HG03064 (cell line): Measurements from ENCODE around the gene GSC2.

Experiments
- ATAC-seq: cut with Tn5 transposase; IDR thresholded peaks from one replicate; pipeline ENCODE4 v1.9.1; 2021; ENCODE audit warnings: low read depth; ENCODE audit not compliant: unreplicated experiment

GSC2 gene

GRCh38 chr22:19136915-19137314, 13.2 kb downstream of the GSC2 start:
- no peak for ATAC-seq

DNA sequence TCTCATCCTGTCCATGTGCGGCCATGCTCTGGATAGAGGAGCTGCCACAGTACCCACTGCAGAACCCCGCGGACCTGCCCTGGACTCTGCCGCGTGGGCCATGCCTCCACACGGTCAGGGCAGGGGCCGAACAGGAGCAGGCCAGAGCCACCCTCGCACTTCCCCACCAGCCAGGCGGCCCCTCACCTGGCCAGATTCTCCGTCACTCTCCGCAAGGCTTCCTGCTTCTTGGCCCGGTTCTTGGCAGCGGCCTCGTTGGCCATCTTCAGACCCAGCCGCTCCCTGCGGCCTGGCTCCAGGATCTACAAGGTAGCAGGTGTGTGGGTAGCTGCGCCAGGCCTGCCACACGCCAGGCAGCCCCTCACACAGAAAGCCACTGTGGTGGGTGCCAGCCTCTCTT, 15.2 kb downstream of the GSC2 start:
- ATAC-seq = no peak

DNA sequence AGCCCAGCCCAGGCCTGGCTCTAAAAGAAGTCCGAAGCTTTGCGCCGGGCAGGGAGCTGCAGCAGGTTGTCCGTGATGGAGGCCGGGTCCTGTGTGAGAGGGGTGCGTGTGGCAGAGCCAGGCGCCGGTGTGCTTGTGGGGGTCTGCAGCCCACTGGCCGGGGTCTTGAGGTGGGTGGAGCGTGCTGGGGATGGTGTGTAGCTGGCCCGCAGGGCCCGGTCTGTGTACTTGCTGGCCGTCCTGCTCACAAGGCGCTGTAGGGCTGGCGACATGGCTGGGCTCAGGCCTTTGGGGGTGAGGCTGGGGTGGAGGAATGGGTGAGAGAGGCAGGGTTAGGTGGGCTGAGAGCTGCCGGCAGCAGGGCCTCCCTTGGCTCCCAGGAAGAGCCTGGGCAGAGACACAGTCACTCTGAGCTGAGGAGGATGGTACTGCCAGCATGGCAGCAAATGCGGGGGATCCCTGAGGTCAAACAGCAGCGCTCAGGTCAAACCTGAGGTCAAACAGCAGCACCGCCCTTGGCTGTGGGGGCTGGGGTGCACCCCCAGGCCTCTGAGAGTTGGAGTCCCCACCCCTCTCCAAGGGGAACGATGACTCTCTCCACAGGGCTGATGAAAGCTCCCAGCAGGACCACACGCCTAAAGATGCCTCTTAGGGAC, 15.8 kb downstream of the GSC2 start:
- no peak for ATAC-seq

DNA sequence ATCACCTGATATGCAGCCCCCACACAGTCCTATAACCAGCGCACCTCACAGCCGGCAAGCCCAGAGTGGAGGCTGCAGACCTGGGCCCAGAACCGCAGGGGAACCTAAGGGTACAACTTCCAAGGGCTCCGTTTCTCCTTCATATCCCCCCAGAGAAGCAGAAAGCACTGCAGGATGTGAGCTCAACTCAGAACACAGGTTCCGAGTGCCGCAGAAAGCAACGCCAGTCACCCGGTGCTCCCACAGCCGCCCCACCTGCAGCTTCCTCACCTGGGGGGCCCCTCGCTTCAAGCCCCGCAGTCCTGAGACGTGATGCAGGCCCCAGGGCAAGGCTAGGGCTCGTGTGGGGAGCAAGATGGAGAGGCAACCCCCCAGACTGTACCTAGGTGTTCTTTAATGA, 16.5 kb downstream of the GSC2 start:
- ATAC-seq = no peak

GRCh38 chr22:19132693-19133400, 17.2 kb downstream of the GSC2 start:
- no peak for ATAC-seq

DNA sequence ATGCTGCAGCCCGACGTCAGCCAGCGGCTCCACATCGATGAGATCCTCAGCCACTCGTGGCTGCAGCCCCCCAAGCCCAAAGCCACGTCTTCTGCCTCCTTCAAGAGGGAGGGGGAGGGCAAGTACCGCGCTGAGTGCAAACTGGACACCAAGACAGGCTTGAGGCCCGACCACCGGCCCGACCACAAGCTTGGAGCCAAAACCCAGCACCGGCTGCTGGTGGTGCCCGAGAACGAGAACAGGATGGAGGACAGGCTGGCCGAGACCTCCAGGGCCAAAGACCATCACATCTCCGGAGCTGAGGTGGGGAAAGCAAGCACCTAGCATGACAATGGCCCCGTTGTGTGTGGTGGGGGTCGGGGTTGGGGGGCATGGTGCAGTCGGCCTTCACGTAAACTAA, 17.9 kb downstream of the GSC2 start:
- ATAC-seq = no peak

DNA sequence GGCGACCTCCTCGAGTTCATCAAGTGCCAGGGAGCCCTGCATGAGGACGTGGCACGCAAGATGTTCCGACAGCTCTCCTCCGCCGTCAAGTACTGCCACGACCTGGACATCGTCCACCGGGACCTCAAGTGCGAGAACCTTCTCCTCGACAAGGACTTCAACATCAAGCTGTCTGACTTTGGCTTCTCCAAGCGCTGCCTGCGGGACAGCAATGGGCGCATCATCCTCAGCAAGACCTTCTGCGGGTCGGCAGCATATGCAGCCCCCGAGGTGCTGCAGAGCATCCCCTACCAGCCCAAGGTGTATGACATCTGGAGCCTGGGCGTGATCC, 18.4 kb downstream of the GSC2 start:
- no peak for ATAC-seq

DNA sequence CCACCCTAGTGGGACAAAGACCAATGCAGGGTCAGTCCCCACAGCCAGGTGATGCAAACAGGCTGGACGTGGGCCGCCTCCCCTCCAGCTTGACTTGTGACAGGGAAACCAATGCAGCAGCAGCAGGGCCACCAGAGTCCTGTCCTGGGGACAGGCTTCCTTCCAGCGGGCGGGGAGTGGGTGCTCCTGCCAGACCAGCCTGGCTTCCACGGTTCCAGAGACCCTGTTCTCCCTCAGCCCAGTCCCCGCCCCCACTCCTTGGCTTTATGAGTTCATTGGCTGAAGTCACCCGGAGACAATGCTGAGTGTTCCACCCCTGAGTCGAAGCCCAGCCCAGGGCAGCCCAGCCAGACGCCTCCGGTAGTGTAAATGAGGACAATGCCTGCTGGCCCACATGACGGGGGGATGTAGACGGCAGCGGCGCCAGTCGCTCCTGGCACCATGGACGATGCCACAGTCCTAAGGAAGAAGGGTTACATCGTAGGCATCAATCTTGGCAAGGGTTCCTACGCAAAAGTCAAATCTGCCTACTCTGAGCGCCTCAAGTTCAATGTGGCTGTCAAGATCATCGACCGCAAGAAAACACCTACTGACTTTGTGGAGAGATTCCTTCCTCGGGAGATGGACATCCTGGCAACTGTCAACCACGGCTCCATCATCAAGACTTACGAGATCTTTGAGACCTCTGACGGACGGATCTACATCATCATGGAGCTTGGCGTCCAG, 19.0 kb downstream of the GSC2 start, which contains the start of gene TSSK2:
Gene TSSK2, plus strand, starts transcription at position 350 of the 726 bp plus-strand sequence. Its CDS starts 92 bp downstream, at position 442.
- ATAC-seq = no peak

DNA sequence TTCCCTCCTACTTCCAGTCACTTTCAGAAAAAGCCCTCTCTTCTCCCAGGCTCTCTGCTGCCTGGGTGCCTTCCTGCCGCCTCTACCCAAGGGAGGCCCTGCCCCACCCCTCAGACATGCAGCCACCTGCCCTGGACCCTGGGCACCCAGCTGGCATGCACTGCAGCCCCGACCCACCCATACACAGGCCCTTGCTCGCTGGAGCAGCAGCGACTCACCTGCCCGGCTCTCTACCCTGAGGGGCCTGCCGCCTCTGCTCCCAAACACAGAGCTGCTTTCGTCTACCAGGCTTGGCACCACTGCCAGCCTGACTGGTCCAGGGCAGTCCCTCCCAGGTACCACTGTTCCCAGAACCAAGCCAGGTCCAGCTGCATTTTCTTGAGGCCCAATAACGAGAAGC, 20.2 kb downstream of the GSC2 start:
- ATAC-seq = no peak

- no peak for ATAC-seq
Observed at GRCh38 chr22:19128946-19129727, 21.0 kb downstream of the GSC2 start.

DNA sequence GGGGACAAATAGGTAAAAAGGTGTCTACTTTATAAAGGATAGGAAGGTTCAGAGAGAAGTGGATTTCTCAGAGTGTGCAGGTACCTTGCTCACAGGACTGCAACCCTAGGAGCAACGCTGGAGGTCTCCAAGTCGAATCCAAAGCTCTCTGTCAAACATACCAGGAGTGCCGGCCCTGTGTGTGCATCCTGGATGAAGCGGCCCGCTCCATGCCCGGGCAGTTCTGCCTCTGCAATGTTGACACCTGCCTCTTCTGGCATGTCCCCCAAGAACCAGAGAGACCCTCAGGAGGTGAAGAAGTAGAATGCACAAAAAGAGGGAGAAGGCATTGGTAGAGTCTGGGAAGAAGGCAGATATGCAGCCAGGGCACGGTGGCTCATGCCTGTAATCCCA, 22.1 kb downstream of the GSC2 start:
- ATAC-seq = no peak

DNA sequence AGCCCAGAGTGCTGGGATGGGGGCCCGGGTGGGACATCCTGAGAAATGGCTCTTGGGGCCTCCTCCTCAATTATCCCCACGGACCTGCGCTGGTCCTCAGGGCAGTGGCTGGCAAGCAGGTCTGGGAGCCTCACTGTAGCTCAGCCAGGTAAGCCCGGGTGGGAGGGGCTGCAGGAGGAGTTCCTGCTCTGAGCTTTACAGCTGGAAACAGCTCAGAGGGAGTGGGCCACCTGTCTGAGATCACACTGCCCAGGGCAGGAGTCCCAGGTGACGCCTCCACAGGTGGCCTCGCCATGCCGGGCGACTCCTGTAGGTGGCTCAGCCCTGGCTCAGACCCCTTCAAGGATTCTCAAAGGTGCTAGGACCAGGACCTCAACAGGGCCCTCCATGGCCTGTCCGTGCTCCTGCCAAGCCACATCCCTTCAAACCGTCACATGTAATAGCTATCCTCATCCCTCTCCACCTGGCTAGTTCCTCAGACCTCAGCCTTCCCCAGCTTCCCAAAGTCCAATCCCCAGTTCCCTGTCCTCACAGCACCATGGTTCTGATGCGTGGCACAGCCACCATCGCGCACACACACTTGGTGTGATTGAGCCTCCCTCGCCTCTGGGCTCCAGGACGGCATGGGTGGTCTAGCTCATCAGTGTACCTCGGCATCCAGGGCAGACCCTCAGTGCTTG, 22.6 kb downstream of the GSC2 start:
- ATAC-seq = no peak

DNA sequence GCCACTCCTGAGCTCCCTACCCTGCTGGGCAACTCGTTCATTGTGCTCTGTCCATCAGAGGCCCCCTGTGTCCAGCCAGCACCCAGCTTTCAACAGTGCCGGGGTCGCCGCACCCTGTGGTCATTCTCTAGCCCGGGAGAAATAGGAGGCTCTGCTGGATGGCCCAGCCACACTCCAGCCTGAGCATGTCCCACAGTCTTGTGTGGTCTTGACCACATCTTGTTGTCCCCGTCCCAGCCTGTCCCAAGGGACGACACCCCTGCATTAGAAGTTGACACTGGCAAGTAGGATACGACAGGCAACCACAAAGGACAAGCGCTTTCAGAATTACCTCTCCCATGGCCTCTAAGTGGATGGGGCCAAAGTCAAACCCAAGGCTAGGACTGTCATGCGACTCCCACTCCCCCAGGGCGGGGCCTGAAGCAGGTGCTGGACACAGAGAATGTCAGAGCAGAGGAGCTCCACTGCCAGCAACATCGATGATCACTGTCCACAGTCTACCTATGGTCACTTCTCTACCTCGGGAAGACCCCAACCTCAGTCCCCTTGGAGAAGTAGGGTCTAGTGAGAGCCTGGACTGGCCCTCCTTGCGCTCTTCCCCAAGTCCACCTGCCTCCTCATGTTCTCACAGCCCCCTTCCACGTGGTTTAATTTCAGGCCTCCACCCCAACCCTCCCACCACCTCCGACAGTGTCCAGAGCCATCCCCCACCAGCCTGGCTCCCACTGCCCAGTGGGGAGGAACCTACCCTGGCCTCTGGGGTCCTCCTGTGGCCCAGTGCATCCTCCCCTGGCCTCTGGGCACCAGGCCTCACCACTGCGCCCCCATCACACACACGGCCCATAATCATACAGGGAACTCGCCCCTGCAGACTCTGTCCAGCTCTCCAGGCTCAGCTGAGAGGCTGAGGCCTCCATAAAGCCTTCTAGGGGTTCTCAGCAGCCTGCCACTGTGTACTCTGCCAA, 23.5 kb downstream of the GSC2 start:
- ATAC-seq = no peak

- ATAC-seq = no peak
Observed at GRCh38 chr22:19125474-19126308, 24.4 kb downstream of the GSC2 start.

GRCh38 chr22:19125011-19125410, 25.1 kb downstream of the GSC2 start:
- ATAC-seq = no peak

DNA sequence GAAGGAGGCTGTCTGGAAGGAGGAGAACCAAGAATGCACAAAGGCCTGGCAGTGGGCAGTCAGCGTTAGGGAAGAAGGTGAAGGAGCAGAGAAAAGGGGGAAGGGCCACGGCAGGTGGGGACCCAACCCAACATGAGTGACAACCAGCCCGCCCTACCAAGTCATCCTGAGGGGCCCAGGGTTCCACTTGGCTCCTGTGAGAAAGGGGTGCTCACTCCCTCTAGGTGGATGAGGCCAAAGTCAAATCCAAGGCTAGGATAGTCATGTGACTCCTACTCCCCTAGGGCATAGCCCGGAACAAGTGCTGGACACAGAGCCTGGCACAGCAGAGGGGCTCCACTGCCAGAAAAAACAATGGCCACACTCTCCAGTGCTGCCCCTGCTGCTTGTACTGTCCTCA, 25.7 kb downstream of the GSC2 start:
- ATAC-seq = no peak

DNA sequence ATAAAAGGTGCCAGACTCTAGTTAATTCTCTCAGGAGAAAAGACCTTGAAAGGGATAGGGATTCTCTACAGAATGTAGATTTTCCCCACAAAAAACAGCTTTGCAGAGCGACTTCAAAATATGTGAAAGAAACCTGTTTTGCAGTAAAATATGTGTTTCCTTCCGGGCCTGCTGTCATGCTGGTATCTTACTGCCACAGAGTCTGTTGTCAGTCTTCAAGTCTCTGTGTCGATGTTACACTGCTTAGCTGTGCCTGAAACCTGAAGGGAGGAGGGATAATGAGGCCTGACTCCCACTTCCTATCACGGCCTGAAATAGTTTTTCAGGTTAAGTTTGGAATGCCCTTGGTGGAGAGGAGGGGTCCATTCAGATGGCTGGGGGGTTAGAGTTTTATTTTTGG, 26.2 kb downstream of the GSC2 start:
- no peak for ATAC-seq

GRCh38 chr22:19122752-19123492, 27.2 kb downstream of the GSC2 start:
- no peak for ATAC-seq
